HPDE6-E6E7 (cell line): Measurements from ENCODE around the gene CHTF8.

Experiments
- DNase-seq: peaks from one replicate; pipeline ENCODE4 v3.0.0; 2011; ENCODE audit warnings: missing footprints; ENCODE audit errors: extremely low spot score

Gene CHTF8

DNA sequence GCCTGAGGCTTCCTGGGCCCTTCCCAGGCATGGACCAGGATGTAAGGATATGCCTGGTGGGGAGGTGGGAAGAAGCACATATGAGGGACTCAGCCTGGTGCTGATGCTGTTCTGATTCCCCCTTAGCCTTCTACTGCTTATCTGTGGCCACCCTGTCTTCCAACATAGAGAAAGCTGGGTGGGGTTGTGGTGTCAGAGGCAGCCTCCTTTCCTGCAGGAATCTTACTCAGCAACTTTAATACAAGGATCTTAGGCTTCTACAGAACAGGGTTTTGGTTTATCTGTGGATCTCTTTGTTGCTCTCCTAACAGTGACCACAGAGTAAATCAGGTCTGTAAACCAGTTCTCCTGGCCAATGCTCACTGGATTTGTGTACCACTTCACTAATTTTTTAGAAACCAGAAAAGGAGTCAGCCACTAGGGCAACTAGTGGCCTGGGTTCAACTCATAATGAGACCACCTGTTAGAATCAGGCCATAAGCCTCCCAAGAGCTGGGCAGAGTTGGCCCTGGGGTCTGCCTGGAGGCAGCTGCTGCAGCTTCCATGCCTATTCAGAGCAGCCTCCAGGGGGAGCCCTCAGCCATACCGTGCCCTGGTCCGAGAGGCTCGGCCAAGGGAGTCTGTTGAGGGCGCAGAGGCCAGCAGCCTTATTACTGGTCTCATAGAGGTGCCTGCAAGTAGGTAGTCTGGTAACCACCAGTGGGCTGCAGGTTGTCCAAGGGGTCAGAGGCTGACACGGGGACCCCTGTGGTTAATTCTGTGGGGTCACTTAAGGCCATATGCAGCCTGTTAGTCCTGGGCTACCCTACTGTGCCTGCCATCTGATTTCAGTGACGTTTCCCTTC is 19.9 kb downstream of the CHTF8 start:
- peak; percentile 62 for DNase-seq

DNA sequence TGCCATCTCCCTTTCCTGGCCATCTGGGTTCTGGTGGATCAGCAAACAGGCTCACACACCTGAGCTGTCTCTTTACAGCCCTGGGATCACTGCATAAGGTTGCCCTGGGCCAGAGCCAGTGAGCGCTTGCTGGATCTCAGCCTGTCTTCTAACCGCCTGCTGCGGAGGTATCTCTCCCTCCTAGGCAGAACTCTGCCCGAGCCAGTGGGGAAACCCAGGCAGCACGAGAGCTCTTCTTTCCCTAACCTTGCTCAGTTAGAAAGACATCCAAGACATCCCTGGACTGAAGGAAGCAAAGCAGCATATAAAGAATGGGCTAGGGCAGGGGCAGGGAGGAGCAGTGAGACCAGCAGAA is 20.5 kb downstream of the CHTF8 start:
- no peak for DNase-seq

- DNase-seq, result no peak
Observed at GRCh38 chr16:69111216-69111875, 21.0 kb downstream of the CHTF8 start.

DNA sequence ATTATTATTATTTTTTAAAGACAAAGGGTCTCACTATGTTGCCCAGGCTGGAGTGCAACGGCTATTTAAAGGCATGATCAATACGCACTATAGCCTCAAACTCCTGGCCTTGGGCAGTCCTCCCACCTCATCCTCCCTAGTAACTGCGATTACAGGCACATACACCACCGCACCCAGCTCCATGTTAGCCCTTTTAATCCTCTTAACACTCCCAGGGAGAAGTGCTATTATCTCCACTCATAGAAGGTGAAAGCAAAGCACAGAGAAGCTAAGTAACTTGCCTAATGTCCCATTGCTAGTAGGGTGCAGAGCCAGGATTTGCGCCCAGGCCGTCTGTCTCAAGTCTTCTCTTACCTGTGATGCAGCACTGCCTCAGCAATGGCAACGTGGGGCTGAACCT is 22.0 kb downstream of the CHTF8 start:
- DNase-seq, result no peak

DNA sequence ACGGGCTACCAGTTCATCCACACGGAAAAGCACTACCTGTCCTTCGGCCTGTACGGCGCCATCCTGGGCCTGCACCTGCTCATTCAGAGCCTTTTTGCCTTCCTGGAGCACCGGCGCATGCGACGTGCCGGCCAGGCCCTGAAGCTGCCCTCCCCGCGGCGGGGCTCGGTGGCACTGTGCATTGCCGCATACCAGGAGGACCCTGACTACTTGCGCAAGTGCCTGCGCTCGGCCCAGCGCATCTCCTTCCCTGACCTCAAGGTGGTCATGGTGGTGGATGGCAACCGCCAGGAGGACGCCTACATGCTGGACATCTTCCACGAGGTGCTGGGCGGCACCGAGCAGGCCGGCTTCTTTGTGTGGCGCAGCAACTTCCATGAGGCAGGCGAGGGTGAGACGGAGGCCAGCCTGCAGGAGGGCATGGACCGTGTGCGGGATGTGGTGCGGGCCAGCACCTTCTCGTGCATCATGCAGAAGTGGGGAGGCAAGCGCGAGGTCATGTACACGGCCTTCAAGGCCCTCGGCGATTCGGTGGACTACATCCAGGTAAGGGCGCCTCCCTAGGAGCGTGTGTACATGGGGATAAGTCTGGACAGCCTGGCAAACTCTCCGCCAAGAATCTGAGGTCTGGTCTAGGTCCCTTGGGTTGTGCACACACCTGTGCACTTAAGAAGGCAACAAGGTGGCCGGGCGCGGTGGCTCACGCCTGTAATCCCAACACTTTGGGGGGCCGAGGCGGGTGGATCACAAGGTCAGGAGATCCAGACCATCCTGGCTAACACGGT is 22.7 kb downstream of the CHTF8 start:
- no peak for DNase-seq

GRCh38 chr16:69108905-69109252 is 23.5 kb downstream of the CHTF8 start:
- DNase-seq, result no peak

DNA sequence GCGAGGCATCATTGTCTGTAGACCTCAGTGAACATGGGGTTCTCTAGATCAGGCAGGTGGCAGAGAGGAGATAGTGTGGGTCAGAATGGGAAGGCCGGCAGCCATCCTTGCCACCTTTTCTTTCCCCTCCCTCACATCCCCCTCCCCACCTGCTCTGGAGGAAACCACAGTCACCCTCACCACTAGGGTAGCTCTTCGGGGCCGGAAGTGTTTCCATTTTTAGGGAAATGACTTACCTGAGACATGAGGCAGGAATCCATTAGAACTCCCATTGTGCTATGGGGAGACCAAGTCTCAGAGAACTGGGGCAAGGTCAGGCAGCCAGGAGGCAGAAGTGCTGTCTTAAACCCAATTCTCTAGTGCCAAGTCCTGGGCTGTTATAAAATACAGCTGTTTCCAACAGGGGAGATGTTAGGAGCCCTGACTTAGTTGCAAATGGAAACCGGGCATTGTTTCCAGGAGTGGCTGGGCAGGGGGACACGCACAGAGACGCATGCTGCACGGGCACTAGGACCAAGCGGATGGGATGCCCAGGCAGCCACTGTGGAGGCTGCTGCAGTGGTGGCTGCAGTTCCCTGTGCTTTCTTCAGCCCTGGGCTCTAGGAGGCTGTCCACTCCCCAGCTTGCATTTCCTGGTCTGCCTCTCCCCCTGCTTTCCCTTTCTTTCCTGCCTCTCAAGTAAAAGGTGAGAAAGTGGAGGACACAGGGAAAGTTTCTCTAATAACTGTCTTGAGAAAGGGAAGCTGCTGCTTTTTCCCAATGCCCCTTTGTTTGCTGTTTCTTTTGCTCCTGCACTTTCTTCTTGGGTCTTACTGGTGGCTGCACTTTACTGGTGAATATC is 24.1 kb downstream of the CHTF8 start:
- no peak for DNase-seq

DNA sequence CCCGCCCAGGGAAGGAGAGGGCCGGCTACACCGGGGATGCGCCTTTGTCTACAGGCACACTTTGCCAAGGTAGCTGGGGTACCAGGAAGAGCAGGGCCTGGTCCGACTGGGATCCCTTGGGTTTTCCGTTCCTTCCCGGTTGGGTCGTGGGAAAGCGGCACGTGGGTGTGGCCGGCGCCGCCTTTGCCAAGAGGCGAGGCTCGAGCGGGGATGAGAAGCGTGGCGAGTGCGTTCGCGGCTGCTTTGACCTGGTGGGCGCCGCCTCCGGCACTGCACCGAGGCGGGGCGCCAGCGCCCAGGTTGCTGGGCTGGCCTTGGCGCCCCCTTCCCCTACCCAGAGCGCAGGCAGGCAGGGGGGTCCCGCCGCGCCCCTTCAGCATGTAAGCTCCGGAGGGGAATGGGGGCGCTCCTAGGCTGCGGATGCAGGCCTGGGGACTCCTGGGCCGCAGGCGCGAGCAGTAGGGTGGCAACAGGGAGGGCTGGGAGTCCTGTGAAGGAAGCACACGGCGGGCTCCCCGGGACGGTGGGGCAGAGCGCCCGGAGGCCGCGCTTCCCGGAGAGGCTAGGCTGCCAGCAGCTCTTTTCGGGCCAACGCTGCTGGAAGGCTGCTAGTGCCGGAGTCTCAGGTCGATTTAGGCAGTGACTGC is 24.9 kb downstream of the CHTF8 start:
- DNase-seq, result no peak

GRCh38 chr16:69106491-69107315 is 25.7 kb downstream of the CHTF8 start:
- no peak for DNase-seq

- DNase-seq, result peak; percentile 90
Observed at GRCh38 chr16:69105501-69106361, 26.7 kb downstream of the CHTF8 start, which contains the start of gene HAS3. HAS3 (plus strand) TSS chr16:69105653; CDS start chr16:69109396, 3,743 bp downstream.

- DNase-seq, result no peak
Observed at GRCh38 chr16:69100071-69100691, 32.2 kb downstream of the CHTF8 start.

DNA sequence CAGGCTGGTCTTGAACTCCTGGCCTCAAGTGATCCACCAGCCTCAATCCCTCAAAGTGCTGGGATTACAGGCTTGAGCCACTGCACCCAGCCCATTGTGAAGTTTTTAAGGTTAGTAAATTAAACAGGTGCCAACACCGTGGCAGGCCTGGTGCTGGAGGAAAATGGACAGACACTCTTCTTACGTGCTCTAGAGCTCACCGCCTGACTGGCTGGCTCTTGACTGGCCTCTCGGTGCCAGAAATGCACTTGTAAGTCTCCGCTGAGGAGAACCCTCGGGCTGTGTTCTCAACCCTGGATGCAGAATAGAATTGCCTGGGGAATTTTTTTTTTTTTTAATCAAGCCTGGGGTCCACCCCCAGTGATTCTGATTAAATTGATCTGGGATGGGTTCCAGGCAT is 37.2 kb downstream of the CHTF8 start:
- DNase-seq, result no peak

DNA sequence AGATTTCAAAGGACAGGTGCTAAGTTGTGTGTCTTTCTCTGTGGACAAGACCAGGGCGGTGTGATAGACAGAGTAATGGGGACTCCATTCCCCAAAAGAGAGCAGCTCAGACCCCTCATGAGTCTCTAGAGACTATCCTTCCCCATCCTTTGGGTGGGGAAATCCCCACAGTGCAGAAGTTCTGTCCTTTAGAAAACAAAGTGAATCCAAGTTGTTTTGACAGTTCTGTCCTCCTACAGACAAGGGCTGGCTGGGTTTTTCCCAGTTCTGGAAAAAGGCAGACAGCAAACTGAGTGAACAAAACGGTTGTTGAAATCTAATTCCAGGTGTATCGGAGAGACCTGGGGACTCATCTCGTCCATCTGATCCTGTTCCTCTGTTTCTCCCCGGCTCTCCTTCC is 37.9 kb downstream of the CHTF8 start:
- DNase-seq, result no peak

- DNase-seq, result no peak
Observed at GRCh38 chr16:69093974-69094373, 38.4 kb downstream of the CHTF8 start.

DNA sequence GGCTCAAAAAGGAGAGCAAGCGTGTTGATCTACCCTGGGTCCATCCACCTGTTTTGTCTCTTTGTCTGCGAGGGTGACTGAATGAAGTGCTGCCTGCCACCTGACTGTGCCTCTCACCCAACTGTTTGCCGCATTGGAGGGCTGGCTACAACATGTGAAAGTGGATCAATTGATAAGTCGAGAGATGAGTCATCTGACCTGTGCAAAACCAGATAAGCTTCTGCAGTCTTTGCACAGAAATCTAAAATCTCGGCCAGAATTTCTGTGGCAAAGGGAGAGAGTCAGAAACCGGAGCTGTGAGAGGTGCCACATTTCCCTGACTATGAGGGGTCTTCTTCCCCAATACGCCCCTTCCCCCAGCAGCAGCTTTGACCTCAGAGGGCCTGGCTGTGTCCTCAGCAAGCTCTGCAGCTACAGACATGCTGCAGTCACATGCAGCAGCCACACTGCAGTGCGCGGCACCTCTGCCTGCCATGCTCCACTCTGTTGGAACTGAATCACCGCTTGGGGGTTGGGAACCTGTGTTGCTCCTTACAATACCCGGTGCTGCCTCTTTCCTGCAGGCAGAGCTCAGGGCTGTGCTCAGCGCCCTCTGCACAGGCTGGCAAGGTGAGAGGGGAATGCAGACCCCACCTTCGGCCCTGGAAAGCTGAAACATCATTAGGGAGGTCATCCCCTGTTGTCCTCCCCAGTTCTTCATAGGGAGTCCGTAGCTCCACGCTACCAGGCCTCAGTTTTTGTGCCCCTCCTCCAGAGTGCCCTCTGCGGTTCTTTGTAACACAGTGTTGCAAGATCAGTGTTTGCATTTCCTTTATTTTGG is 43.1 kb downstream of the CHTF8 start:
- DNase-seq, result no peak

- no peak for DNase-seq
Observed at GRCh38 chr16:69088684-69089083, 43.7 kb downstream of the CHTF8 start.

- no peak for DNase-seq
Observed at GRCh38 chr16:69087161-69087581, 45.2 kb downstream of the CHTF8 start.
